A172 (cell line): ENCODE measurements around the gene C9orf50. TPM values are rescaled to one million over a fixed set of nuclear protein-coding genes. Genes with fewer than 3 reads are reported as not detected.
"Not testable (repeated sequence)": the region's sequence is repeated elsewhere in the genome, so short reads cannot be mapped to it uniquely, and the experiment has no call there.

Source experiments
- DNase-seq: peaks from one replicate; pipeline ENCODE4 v3.0.0-alpha.2; 2015; ENCODE audit warnings: low spot score
- total RNA-seq: library from RNA; depleted of rRNA; stranded (reverse); fragments of >200 nt; shearing (Covaris generic); gene quantifications from 2 replicates; pipeline ENCODE4 v1.2.3, GENCODE V29; 2014

The C9orf50 gene
- total RNA-seq, 1 experiment from 2014 or later, result not detected

DNA sequence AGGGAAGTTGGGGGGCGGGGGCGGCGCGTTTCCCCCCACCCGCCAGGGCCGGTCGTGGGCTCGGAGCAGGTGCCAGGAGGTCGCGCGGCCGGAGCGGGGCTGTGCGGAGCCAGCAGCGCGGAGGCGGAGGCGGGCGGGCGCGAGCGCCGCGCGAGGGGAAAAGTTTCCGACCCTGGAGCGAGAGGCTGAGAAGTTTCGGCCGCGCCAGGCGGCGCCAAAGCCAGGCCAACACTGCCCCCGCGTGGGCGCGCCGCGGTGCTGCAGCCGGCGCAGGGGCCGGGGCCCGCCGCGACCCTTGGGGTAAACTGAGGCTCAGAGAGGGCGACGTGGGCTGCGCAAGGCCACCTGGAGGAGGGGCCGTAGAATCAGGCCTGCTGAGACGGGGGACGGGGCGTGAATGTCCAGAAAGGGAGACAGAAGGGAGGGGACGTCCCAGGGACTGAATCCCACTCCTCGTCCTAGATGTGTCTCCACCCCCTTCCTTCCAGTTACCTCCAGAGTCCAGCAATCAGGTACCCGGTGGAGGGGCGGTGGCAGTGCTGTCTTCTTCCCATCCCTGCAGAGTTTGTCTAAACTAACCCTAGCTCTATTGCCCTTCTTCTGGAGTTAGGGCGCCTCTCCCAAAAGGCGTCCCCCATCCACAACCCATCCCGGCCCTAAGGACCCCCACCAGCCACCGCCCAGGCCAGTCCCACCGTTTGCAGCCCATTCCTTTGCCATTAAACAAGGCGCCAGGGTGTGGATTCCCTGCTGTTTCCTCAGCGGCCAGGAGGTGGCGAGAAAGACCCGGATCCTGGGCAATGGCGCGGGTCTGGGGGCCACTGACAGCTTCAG lies 10.2 kb downstream of the C9orf50 start:
- DNase-seq, result peak; percentile 31

DNA sequence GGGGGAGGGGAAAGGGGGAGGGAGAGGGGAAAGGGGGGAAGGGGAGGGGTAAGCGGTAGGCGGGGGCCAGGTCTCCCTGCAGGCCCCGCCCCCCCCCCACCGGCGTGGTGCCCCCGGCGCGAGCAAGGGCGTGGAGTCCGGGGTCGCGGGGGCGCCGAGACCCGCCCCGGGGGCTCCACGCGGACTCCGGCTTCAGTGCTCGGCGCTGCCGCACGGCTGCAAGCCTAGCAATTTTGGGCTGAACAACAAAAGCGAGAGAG lies 10.8 kb downstream of the C9orf50 start:
- DNase-seq, result no peak

DNA sequence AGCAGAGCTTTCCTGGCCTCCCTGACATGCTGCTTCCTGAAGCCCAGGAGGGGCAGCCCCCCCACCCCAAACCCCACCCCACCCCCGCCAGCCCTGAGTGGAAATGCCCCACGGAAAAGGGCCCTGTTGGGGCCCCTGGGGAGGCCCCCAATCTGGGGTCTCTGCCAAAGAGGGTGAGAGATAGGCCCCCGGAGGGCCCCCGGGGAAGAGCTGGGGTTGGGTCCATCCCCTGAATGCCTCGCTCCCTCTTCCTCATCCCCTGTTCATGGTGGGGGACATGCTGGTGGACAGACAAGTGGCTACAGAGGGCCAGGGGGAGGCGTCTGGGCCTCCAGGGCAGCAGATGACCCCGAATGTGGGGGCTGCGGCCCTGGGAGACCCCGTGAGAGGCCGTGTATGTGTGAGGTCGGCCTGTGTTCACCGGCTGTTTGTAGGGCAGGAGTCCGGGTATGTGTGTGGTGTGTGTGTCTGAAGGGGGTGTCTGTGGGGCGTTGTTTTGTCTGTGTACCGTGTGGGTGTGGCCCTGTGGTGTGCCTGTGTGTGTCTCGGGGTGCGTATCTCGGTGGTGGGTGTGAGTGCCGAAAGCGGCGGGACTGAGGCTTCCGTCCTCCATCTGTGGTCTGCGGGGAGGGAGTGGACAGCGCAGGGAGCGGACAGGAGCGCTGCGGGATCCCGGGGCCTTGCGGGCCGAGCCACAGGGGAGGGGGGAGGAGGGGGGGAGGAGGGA lies 11.3 kb downstream of the C9orf50 start:
- peak; percentile 27 for DNase-seq

DNA sequence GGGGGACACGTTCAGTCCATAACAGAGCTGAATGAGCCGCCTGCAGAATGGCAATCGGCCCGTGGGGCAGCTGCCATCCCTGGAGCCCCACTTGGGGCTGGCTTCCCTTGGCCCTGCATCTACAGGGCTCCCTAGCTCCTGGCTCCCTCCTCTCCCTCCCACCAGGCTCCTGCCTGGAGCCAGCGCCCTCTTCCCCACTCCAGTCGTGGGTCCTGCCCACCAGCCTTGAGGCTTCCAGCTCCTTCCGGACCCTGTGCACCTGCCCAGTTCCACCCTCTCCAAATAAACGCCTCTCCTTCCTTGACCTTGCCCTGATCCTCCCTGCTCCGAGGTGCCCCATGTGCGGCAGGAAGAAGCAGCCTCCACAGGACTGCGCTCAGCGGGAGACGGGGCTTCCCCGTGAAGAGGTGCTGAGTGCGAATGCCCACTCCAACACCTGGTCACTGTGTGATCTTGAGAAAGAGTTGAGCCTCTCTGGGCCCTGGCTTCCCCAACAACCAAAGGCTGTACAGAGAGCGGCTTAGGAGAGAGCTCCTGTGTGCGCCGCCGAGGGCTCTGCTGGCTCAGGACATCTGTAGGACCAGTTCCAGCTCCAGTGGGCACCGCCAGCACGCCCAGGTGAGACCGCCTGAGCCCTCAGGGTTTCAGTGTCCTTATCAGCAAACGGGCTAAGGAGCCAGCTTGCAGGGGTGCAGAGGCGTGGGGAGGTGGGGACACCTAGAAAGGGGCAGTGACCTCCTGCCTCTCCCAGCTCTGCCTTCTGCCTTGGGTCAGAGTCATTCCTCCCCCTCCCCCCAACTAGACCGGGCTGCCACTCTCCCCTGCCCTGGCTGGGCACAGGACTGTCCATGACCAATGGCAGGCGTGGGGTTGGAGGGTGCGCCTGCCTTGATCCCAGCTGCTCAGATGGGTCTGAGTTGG lies 12.1 kb downstream of the C9orf50 start:
- no peak for DNase-seq

DNA sequence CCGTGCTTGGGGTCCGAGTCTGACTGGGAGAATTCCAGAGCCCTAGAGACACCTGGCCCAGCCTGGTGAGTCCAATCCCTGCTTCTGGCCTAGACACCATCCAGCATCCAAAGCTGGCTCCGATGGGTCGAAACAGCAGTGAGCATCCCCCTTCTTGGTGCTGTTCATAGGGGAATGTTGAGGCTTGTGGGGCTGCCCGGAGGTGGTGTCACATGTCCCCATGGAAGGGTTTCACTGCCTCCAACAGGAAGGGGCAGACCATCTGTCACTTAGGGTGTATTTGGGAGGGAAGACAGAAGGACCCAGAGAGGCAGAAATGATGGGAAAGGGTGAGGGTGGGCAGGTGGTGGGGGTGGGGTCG lies 13.9 kb downstream of the C9orf50 start:
- no peak for DNase-seq

DNA sequence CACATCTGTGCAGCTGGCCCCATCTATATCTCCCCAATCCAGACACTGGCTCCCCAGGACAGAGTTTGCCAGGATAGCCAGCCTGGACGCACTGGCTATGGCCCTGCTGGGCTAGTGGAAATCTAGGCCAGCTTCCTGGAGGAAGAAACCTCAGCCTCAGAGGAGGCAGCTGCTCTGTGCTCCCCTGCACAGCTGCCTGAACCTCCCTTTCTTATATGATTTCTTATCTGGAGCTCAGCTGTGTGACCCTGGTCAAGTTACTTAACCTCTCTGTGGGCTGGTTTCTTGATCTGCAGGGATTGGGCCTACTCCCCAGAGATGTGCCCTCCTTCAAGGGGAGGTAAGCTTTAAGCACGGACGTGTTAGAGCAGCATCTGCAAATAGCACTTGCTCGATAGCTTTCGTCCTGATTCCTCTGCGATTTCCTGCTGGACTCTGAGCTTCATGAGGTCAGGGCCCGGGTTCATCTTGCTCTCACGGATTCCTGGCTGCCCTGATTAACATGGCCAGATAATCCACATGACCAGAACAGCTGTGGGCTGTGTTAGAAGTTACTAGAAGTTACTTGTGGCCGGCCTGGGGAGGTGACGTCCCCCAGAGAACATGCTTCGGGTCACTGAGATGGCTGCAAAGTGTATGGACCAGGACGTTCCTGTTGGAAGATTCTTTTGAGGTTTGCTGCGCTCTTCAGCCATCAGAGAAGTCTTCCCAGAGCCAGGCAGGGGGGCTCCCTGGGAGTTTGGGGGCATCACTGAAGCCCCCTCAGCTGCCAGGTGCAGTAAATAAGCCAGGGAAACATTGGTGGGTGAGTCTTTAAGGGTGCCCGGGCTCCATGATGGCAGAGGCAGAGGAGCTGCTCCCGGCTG lies 14.5 kb downstream of the C9orf50 start:
- DNase-seq, result no peak

DNA sequence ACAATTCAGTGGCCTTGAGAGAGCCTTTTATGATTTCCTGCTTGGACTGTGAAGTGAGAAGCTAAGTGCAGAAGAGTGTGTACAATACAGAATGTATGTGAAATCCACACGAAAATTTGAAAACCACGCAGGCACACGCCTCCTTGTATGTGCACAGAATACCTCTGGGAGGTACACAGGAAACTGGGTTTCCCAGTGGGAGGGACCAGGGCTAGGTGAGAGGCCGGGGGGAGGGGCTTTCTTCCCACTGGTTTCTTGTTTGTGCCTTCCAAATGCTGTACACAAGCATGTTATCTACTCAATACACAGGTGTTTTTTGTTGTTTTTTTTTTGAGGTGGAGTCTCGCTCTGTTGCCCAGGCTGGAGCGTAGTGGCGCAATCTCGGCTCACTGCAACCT lies 16.1 kb downstream of the C9orf50 start:
- no peak for DNase-seq

DNA sequence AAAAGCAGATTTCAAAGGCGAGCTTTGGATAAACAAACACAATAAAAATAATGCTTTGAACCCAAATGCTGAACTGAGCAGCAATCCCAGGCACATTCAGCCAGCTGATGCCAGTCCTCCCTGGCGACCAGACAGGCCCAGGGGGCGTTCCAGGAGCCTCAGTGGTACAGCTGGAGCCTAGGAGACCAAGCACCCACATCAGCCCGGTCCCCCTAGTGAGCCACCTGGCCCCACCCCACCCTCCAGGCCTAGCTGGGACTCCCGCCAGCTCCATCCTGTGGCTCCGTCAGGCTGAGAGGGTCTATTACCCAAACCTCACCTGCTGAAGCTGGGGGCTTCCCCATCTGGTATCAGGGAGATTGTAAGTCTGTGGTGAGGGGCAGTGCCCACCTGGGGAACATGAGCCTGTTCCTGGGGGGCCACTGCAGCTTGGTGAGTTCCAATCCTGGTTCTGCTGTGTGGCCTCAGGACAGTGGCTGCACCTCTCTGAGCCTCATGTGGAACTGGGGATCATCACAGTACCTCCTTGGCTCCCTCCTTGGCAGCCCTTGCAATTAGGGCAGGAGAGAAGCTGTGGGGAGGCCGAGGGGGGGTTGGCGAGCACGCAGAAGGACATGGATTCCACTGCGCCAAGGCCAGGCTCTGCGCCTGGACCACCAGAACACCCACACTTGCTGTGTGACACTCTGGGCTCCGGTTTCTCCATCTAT lies 16.7 kb downstream of the C9orf50 start:
- DNase-seq, result no peak

DNA sequence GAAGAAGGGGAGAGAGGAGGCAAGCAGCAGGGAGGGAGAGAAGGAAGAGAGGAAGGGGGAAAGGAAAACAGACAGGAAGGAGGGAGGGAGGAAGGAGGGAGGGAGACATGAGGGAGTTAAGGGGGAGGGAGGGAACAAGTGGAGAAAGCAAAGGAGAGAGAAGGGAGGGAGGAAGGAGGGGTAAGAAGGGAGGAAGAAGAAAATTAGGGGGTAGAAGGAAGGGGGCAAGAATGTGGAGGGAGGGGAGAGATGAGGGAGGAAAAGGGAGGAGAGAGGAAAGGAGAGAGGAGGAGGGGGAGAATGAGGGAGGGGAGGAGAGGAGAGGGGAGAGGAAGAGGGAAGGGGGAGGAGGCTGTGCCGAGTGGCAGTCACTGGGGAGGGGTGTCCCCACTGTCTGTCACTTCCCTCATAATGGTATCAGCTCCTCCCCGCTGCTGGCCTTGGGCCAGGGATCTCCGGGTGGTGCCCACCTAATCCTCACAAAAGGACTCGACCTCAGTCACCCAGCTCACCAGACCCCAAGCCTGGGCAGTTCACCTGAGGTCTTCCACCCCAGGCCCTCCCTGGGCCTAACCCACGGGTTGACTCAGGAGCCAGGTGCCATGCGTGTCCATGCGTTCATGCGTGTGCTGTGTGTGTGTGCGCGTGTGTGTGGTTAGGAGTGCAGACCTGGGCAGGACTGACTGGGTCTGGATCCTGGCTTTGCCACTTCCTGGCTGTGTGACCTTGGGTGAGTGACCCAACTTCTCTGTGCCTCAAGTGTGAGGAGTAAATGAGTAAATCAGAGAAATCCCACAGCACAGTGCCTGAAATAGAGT lies 18.1 kb downstream of the C9orf50 start:
- DNase-seq, result no peak

DNA sequence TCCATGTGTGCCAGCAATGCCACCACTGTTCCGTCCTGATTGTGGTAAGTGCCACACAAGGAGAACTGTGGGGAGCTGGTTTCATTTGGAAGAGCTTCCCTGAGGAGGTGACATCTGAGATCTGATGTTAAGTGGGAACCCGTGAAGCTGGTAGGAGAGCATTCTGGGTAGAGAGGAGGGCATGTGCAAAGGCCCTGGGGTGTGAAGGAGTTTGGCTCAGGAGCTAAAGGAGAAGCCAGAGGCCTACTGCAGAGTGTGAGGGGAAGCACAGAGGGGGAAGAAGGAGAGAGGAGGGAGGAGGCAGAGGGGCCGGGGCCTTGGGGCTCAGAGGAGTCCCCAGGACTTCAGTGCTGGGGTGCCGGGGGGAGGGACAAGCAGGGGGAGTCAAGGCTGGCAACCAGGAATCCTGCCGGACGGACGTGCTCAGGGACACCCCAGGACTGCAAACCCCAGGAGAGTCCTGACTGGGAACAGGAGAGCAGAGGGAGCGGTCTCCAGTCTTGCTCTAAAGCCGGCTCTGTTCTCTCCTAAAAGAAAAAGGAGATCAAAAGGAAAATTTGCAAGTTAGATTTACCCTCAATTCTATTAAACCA lies 19.7 kb downstream of the C9orf50 start:
- DNase-seq, result no peak

DNA sequence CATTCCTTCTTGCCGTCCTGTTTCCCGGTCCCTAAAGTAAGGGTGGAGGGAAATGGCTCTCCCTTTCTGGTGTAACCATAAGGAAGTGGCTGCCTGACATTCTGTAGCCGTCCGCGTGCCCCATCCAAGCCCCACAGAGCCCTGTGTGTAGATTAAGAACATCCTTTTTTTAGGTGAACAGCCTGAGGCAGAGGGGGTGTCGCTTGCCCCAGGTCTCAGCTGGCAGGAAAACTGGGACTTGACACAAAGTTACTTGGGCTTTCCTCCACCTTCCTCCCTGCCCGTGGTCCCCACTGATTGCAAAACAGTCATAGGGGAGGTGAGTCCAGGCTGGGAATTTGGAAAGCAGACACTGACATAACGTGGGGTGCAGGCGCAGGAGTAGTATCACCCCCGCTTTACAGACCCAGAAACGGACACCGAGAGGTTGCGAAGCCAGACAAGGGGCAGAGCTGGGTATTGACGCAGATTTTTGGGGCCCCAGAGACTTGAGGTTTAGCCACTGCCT lies 22.8 kb downstream of the C9orf50 start:
- no peak for DNase-seq

DNA sequence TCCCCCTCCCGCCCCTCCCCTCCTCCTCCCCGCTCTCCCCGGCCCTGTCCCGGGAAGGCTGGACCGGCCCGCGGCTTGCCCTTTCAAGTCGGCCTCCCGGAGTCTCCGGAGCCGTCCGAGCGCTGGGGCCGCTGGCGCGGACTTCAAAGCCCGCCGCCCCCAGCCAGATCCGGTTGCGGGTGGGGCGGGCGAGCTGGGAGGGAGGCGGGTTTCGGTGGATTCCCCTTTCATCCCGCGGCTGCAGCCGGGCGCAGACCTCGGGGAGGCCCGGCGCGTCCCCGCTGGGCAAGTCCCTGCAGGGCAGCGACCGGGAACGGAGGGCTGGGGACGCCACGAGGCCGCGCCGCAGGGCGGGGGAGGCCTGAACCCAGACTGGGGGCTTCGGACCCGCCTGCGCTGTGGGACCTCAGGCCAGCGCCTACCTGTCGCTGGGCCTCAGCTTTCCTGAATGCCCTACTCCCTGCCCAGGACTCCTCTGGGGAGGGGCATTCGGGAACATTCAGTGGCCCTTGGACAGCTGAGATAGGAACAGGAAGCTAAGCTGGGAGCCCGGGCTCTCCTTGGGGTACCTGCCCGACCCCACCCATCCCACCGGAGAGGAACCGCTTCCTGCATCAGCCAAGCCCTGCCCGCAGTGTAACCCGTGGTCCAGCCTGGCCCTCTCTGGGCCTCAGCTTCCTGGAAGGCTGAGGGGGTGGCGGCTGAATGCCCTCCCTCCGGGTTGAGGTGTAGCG lies 23.4 kb downstream of the C9orf50 start:
- DNase-seq, result no peak

DNA sequence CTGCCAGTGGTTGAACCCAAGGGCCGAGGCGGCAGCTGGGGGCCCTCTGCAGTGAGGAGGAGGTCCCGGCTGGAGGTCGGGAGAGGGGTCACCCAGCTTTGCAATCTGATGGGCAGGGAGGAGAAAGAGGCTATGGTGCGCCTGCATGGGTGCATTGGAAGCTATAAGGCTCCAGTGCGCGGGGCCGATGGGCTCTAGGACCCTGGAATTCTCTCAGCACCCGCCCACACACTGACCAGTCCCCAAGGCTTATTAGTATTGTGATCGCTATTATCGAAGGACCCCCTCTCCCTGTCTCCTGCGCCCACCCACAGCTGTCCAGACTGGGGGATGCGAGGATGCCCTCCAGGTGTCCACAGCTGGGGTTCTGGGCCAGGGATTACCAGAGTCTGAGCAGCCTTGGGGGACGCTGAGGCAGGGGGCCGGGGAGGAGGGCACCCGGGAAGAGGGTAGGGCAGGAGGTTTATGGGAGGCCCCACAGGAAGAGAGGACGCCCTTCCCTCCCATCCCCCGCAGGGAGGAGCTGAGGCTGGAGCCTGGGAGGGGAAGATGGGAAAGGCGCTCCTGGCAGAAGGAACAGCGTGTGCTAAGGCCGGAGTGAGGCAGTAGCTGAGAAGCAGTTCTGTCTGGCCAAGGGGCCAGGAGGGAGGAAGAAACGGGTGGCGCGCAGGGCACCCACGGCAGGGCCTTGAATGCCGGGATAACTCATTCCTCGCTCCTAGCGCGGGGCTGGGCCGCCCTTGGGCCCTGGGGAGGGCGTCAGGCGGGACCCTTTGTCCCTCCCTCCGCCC lies 24.2 kb downstream of the C9orf50 start:
- DNase-seq, result no peak

DNA sequence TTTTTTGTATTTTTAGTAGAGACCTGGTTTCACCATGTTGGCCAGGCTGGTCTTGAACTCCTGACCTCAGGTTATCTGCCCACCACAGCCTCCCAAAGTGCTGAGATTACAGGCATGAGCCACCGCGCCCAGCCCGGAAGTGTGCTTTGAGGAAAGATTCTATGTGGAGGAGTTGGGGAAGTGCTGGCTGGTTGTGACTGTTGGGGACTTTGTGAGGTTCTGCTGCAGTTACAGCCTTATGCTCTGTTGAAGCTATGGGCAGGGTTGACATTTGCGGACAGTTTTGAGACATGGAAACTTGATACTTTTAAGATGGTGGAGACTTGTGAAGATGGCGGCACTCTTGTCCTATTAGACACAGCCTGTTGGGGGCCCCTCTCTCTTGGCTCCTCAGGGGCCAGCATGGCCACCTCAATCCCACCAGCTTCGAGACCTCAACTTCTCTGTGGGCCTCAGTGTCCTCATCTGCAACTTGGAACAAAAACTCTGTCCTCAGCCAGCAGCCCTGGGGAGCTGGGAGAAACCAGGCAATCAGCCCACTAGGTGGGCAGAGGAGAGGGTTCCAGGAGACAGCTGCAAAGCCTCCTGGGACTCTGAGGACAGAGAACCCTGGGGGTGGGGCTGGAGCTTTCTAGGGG lies 24.9 kb downstream of the C9orf50 start:
- no peak for DNase-seq

DNA sequence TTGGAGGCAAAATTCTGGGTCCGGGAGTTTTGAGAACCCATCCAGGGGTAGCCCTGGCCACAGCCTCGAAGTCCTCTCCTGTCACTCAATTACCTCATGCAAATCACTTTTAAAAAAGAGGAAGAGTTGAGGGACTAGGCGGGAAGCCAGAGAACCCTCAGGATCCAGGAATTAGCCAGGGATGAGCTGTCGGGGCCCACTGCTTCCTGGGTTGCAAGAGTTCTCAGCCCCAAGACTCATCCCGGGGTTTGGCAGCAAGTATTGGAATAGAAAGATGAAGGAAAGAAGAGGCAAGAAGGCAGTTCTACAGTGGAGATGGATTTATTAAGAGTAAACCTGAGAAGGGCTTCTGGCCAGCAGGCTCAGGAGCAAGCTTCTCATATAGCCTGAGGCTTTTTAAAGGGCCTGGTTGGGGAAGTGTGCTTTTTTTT lies 25.6 kb downstream of the C9orf50 start:
- DNase-seq, result no peak

DNA sequence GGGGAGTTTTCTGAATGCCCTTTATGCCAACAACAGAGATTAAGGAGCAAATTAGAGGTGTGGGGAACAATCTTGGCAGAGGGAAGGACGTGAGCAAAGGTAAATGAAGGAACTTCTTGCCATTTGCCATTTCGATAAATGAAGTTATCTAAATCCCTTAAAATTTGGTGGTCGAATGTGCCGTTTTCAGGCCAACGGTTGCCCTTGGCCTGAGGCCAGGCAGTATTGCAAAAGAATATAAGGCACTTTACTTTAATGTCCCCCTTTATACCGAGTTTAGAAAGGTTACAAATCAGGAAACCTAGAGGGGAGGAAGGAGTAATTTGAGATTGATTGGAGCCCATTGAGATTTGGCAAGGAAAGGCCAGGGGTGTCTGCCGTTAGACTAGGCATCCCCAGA lies 26.3 kb downstream of the C9orf50 start:
- DNase-seq, result no peak

DNA sequence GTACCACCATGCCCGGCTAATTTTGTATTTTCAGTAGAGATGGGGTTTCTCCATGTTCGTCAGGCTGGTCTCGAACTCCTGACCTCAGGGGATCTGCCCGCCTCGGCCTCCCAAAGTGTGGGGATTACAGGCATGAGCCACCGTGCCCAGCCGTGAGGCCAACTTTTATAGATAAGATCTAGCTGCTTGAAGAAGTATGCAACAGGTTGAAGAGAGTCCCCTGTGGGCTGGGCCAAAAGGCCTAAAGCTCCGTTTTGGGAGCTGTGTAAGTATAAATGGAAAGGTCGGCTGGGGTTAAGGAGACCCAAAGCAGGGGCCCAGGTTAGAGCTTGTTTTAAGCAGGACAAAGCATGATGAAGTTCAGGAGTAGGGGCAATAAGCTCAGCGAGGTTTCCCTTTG lies 28.1 kb downstream of the C9orf50 start:
- not testable (repeated sequence) for DNase-seq
